A549 (cell line): Measurements from ENCODE around the gene HEYL. TPM values are rescaled to one million over a fixed set of nuclear protein-coding genes. Genes with fewer than 3 reads are reported as not detected.

Source experiments
- ATAC-seq, 2 experiments: fragments of 200-7000 bp in 1 of 2; fragments of >200 bp in 1 of 2; cut with Nextera tagmentation in 1 of 2; cut with Tn5 transposase in 1 of 2; 3 replicates each; pipeline versions ENCODE4 v1.8.0 to v1.9.1; 2018 to 2020; ENCODE audit warnings: mild to moderate bottlenecking in 1 of 2, moderate library complexity in 1 of 2
- CTCF ChIA-PET: fragments of 300-600 bp; sonication (Branson Sonifier 250); formaldehyde crosslinking; extraction: SDS; loops from one replicate; lab custom pipeline; 2021; ENCODE audit warnings: antibody characterized with exemption, inconsistent platforms; lab: Yijun Ruan, JAX
- POLR2A ChIA-PET: fragments of 350-600 bp; formaldehyde crosslinking; extraction: SDS; loops from one replicate; lab custom pipeline; 2021; ENCODE audit warnings: antibody characterized with exemption, inconsistent platforms; lab: Yijun Ruan, JAX
- DNase-seq, 2 experiments: peaks; one replicate each; pipeline versions ENCODE4 v3.0.0 to v3.0.0-alpha.2; 2011 to 2016; ENCODE audit warnings: low read depth in 1 of 2, low spot score in 1 of 2
- FAIRE-seq: peaks from 2 replicates; lab custom pipeline; 2011; peaks lifted over from hg19 to GRCh38; lab: Jason Lieb, UNC
- H3K27ac ChIP-seq, 2 experiments: fragments of >200 bp; sonication (Bioruptor Twin); formaldehyde crosslinking; 3 replicates each; pipeline ENCODE4 v1.5.1; 2016 to 2017
- H3K4me1 ChIP-seq: fragments of >200 bp; sonication (Bioruptor Twin); formaldehyde crosslinking; 3 replicates; pipeline ENCODE4 v1.6.1; 2016
- H3K4me2 ChIP-seq: fragments of >200 bp; sonication (Bioruptor Twin); formaldehyde crosslinking; 3 replicates; pipeline ENCODE4 v1.6.1; 2016
- H3K4me3 ChIP-seq: fragments of >200 bp; sonication (Bioruptor Twin); formaldehyde crosslinking; 3 replicates; pipeline ENCODE4 v1.5.1; 2016
- H3K9me3 ChIP-seq: fragments of >200 bp; sonication (Bioruptor Twin); formaldehyde crosslinking; 3 replicates; pipeline ENCODE4 v1.6.1; 2016
- ATOH8 ChIP-seq: fragments of 250-450 bp; sonication (Bioruptor Pico); IDR thresholded peaks from 2 replicates; pipeline ENCODE4 v1.5.0; 2020; ENCODE audit warnings: low read depth, mild to moderate bottlenecking, moderate library complexity
- BHLHE40 ChIP-seq: IDR thresholded peaks from 2 replicates; pipeline ENCODE4 v1.6.1; 2012; ENCODE audit warnings: low read depth, low read length, inconsistent platforms
- CEBPB ChIP-seq, 2 experiments: fragments of >200 bp in 1 of 2; sonication (Bioruptor Twin) in 1 of 2; formaldehyde crosslinking in 1 of 2; IDR thresholded peaks; 2 replicates each; pipeline ENCODE4 v1.6.1; 2012 to 2016
- CHD2 ChIP-seq: fragments of 150-350 bp; IDR thresholded peaks from 2 replicates; pipeline ENCODE4 v1.6.1; 2014; ENCODE audit warnings: low read length; ENCODE audit not compliant: partially characterized antibody
- E2F6 ChIP-seq: IDR thresholded peaks from 2 replicates; pipeline ENCODE4 v1.6.1; 2012; ENCODE audit warnings: low read depth, borderline replicate concordance
- EHMT2 ChIP-seq: fragments of 200-600 bp; sonication (generic); IDR thresholded peaks from 2 replicates; pipeline ENCODE4 v1.6.1; 2016; ENCODE audit warnings: antibody characterized with exemption, low read depth, mild to moderate bottlenecking, moderate library complexity
- FOSL2 ChIP-seq, 2 experiments: fragments of 450-650 bp in 1 of 2; fragments of >200 bp in 1 of 2; sonication (Bioruptor Twin) in 1 of 2; formaldehyde crosslinking; IDR thresholded peaks; 2 replicates each; pipeline versions ENCODE4 v1.5.0 to v1.6.1; 2016 to 2020; ENCODE audit warnings: mild to moderate bottlenecking in 1 of 2, moderate library complexity in 1 of 2
- GATA3 ChIP-seq: IDR thresholded peaks from 2 replicates; pipeline ENCODE4 v1.6.1; 2012; ENCODE audit warnings: borderline replicate concordance
- HMGXB4 ChIP-seq: fragments of 250-450 bp; sonication (Bioruptor Pico); IDR thresholded peaks from 2 replicates; pipeline ENCODE4 v1.5.0; 2021; ENCODE audit warnings: mild to moderate bottlenecking, moderate library complexity, borderline replicate concordance
- HOXB13 ChIP-seq: fragments of 250-450 bp; sonication (Bioruptor Pico); IDR thresholded peaks from 2 replicates; pipeline ENCODE4 v1.5.0; 2020; ENCODE audit warnings: low read depth, mild to moderate bottlenecking, moderate library complexity
- JUN ChIP-seq, 2 experiments: fragments of >200 bp; sonication (Bioruptor Twin); formaldehyde crosslinking; IDR thresholded peaks; 2 replicates in 1 of 2; 3 replicates in 1 of 2; pipeline ENCODE4 v1.6.1; 2016 to 2017
- KDM1A ChIP-seq: fragments of 200-600 bp; sonication (generic); IDR thresholded peaks from 2 replicates; pipeline ENCODE4 v1.6.1; 2016; ENCODE audit warnings: low read depth, mild to moderate bottlenecking
- KDM5A ChIP-seq: fragments of 200-600 bp; sonication (generic); IDR thresholded peaks from 2 replicates; pipeline ENCODE4 v1.6.1; 2016; ENCODE audit warnings: antibody characterized with exemption, mild to moderate bottlenecking
- MAX ChIP-seq: IDR thresholded peaks from 2 replicates; pipeline ENCODE4 v1.6.1; 2012
- NFE2L2 ChIP-seq: fragments of 150-350 bp; conservative IDR thresholded peaks from 2 replicates; pipeline ENCODE4 v1.6.1; 2014; ENCODE audit warnings: low read length
- NR3C1 ChIP-seq: fragments of >200 bp; sonication (Bioruptor Twin); formaldehyde crosslinking; IDR thresholded peaks from 3 replicates; pipeline ENCODE4 v1.6.1; 2017
- PBX3 ChIP-seq: IDR thresholded peaks from 2 replicates; pipeline ENCODE4 v1.6.1; 2012
- PHF8 ChIP-seq: fragments of 200-600 bp; sonication (generic); IDR thresholded peaks from 2 replicates; pipeline ENCODE4 v1.6.1; 2016; ENCODE audit warnings: low read depth, mild to moderate bottlenecking, antibody characterized with exemption, moderate library complexity, borderline replicate concordance
- RAD21 ChIP-seq, 2 experiments: fragments of >200 bp in 1 of 2; sonication (Bioruptor Twin) in 1 of 2; formaldehyde crosslinking in 1 of 2; IDR thresholded peaks in 1 of 2; conservative IDR thresholded peaks in 1 of 2; 2 replicates in 1 of 2; 3 replicates in 1 of 2; pipeline ENCODE4 v1.6.1; 2012 to 2018; ENCODE audit warnings: inconsistent platforms in 1 of 2
- RARB ChIP-seq: fragments of 250-450 bp; sonication (Bioruptor Pico); IDR thresholded peaks from 2 replicates; pipeline ENCODE4 v1.8.0; 2021; ENCODE audit warnings: mild to moderate bottlenecking, moderate library complexity
- RCOR1 ChIP-seq: fragments of 150-350 bp; IDR thresholded peaks from 2 replicates; pipeline ENCODE4 v1.6.1; 2014; ENCODE audit warnings: antibody characterized with exemption, low read length, low read depth
- REST ChIP-seq: fragments of 200-600 bp; sonication (generic); IDR thresholded peaks from 2 replicates; pipeline ENCODE4 v1.6.1; 2016; ENCODE audit warnings: antibody characterized with exemption, mild to moderate bottlenecking, moderate library complexity
- RNF2 ChIP-seq: fragments of 200-600 bp; sonication (generic); IDR thresholded peaks from 2 replicates; pipeline ENCODE4 v1.6.1; 2016; ENCODE audit warnings: low read depth, mild to moderate bottlenecking, antibody characterized with exemption, moderate library complexity, borderline replicate concordance
- SMC3 ChIP-seq: fragments of >200 bp; sonication (Bioruptor Twin); formaldehyde crosslinking; IDR thresholded peaks from 3 replicates; pipeline ENCODE4 v1.6.1; 2018; ENCODE audit warnings: inconsistent platforms
- ZNF302 ChIP-seq: fragments of 250-450 bp; sonication (Bioruptor Pico); IDR thresholded peaks from 2 replicates; pipeline ENCODE4 v1.9.0; 2021; ENCODE audit warnings: inconsistent platforms, mild to moderate bottlenecking, moderate library complexity
- WGBS: methylation state at CpG from one replicate; pipeline ENCODE4 v1.1.6; 2017; ENCODE audit errors: missing lambda C conversion rate; 5-methylcytosine and 5-hydroxymethylcytosine counted together
- polyA plus RNA-seq, 4 experiments: library from polyadenylated mRNA; depleted of rRNA in 3 of 4; stranded (reverse); fragments of >200 nt; fragmentation: RNase III in 1 of 4; extraction: RNeasy Plus Mini Kit Qiagen cat#74134 plus additional on column Dnase treatment in 1 of 4; gene quantifications; 2 replicates in 3 of 4; 3 replicates in 1 of 4; pipeline ENCODE4 v1.2.3, GENCODE V29; 2011 to 2017

Gene HEYL
- polyA plus RNA-seq, 2 of the 4 experiments (the other 2 are of a cell fraction) = 2.2 to 2.3 TPM

GRCh38 chr1:39652105-39652504 is 12.7 kb upstream of the HEYL start:
- no peak for FAIRE-seq
- CTCF ChIA-PET = interaction anchor here (0.7 to 10.0 kb wide), 7 partner anchors 8 to 91 kb away, joined by 3 to 143 read pairs (median 5); partner anchors contain the start of gene NT5C1A
- DNase-seq = no peak
- no peak overlapping the region for H3K27ac ChIP-seq
- TF ChIP-seq SMC3 (no peak), KDM1A (no peak), FOSL2 (IDR thresholded peaks at IDR 0.05) (no peak), FOSL2 (CRISPR knock-in tag; IDR thresholded peaks at IDR 0.05) (no peak), ZNF302 (CRISPR knock-in tag) (no peak), JUN (IDR thresholded peaks at IDR 0.05) (no peak), GATA3 (no peak), RARB (CRISPR knock-in tag) (no peak), CEBPB (IDR thresholded peaks at IDR 0.05) (no peak), REST (no peak), EHMT2 (no peak), CHD2 (no peak), PHF8 (no peak), ATOH8 (CRISPR knock-in tag) (no peak), MAX (no peak), HOXB13 (no peak), RNF2 (no peak), NR3C1 (no peak), HMGXB4 (no peak)
- H3K4me2 ChIP-seq = no peak overlapping the region
- H3K4me1 ChIP-seq = no peaks in the 10 kb centered on the region
- 82% methylated on average over 6 of the region's 6 CpGs for WGBS
- H3K4me3 ChIP-seq = no peak overlapping the region
- POLR2A ChIA-PET = no interaction called here
- no peaks in the 10 kb centered on the region for H3K9me3 ChIP-seq
- no peak for ATAC-seq

- WGBS = 89% methylated on average over 1 of the region's 1 CpG
- Histone ChIP-seq H3K9me3 (no peaks in the 10 kb centered on the region), H3K4me1 (no peaks in the 10 kb centered on the region), H3K4me3 (no peak overlapping the region)
- ChIA-PET POLR2A (no interaction called here), CTCF (interaction anchor here (0.6 to 9.8 kb wide), 4 partner anchors 11 to 1029 kb away, joined by 3 to 109 read pairs (median 10); partner anchors contain the start of gene HEYL)
- no peak for ATAC-seq
- no peak for TF ChIP-seq PHF8
- TF ChIP-seq RARB (CRISPR knock-in tag) = no peak
- TF ChIP-seq RAD21 (conservative IDR thresholded peaks at IDR 0.05 in 1 of 2, IDR thresholded peaks at IDR 0.05 in 1 of 2) = no peak
- TF ChIP-seq HOXB13 = no peak
- no peak for TF ChIP-seq BHLHE40
- TF ChIP-seq NFE2L2 = no peak
- TF ChIP-seq PBX3 = no peak
- TF ChIP-seq E2F6 = no peak
- TF ChIP-seq KDM5A = no peak
- TF ChIP-seq KDM1A = no peak
- TF ChIP-seq RCOR1 = no peak
- TF ChIP-seq, all 56 proteins: peak for 0
- DNase-seq (no peak), FAIRE-seq (no peak)
- no peak overlapping the region for H3K27ac ChIP-seq
- no peak overlapping the region for H3K4me2 ChIP-seq
These were observed 11.0 kb upstream of the HEYL start for GRCh38 chr1:39650431-39650830.
